Posterior cingulate gyrus (tissue), 11 donors: ENCODE data around the gene CEACAM8.
"Not testable (repeated sequence)": the region's sequence is repeated elsewhere in the genome, so short reads cannot be mapped to it uniquely, and the experiment has no call there.

ENCODE experiments used
- DNase-seq, 10 donors: peaks; one replicate each; pipeline versions ENCODE4 v3.0.0 to v3.0.0-alpha.2; 2020 to 2021; ENCODE audit warnings: mixed read lengths in 3 of 10
- intact Hi-C: fragments of 100-400 bp; cut with DNase I; formaldehyde crosslinking; loops from one replicate; pipeline ENCODE4 v1.15.1; 2023

Gene CEACAM8

DNA sequence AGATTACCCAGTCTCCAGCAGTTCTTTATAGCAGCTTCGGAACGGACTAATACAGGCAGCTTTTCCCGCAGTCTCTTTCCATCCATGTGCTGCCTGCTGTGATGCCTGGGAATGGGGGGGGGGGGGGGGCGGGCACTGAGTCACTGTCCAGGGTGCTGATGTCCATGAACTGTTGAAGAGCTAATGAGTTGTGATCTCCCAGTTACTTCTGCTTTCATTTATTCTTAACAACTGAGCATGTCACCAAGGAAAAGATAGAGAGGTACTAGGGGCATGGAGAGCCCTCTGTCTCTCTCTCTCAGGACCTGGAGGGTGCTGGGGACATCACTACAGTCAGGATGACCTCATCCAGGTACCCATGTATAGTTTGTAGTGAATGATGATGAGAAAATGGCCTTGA lies 46.2 kb downstream of the CEACAM8 start:
- intact Hi-C loops: no loop called here
- DNase-seq: no peak

- intact Hi-C loops: no loop called here
- no peak for DNase-seq
These were observed 46.8 kb downstream of the CEACAM8 start for GRCh38 chr19:42547929-42548328.

DNA sequence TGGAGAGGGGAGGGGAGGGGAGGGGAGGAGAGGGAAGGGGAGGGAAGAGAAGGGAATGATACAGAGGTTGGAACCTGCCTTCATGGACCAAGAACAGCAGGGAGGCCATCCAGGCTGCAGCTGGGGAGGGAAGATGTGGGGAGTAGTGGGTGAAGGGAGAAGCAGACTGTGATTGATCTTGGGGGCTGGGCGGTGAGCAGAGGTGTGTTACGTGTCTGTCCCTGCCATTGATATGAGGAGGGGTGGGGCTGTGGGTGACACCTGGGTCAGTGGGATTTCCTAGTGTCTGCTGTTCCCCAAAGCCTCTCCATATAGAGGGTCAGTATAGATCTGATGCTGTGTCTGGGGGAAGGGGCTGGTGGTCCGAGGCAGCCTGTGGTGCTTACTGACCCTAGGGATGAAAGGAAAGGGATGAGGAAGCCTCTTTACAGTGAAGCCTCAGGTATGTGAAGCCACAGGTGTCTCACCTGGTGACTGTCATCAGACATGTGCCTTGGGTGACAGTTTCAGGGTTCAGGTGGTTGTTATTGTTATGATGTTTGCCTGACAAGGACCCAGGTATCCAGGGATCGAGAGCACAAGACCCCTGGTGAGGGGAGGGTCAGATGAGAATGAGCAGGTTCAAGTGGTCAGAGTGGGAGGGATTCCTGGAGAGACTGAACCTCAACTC lies 47.8 kb downstream of the CEACAM8 start:
- no peak for DNase-seq
- intact Hi-C loops: no loop called here

DNA sequence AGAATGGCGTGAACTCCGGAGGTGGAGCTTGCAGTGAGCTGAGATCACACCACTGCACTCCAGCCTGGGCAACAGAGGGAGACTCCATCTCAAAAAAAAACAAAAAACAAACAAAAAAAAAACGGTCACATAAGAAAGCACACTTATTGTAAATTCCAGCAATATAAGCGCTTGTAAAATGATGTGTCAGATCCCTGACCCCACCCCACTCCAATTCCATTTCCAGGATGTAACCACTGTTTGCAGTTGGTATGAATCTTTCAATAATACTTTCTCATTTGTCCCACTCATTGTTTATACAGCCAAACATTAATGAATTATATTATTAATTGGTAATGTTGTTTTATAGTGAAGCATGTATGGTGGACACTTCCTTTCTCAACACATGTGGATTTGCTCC lies 50.6 kb downstream of the CEACAM8 start:
- intact Hi-C loops: no loop called here
- no peak for DNase-seq

DNA sequence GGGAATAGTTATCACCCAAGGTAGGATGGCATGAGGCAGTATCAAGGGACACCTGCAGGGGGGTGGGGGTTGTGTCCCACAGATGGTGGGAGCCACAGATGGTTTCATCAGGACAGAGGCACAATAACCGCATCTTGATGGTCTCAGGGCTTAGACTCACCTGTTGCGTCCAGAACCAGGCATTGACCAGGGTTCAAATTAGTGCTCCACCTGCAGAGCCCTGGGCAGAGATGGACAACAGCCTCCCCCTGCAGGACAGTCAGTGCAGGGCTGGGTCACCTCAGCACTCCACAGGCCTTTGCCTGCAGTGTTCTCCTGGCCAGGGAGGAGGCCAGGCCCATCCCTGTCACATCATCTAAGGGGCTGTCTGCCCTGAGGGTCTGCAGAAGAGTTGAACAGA lies 51.9 kb downstream of the CEACAM8 start:
- DNase-seq: no peak
- intact Hi-C loops: no loop called here

GRCh38 chr19:42540071-42540553 lies 54.6 kb downstream of the CEACAM8 start:
- no peak for DNase-seq
- intact Hi-C loops: no loop called here

DNA sequence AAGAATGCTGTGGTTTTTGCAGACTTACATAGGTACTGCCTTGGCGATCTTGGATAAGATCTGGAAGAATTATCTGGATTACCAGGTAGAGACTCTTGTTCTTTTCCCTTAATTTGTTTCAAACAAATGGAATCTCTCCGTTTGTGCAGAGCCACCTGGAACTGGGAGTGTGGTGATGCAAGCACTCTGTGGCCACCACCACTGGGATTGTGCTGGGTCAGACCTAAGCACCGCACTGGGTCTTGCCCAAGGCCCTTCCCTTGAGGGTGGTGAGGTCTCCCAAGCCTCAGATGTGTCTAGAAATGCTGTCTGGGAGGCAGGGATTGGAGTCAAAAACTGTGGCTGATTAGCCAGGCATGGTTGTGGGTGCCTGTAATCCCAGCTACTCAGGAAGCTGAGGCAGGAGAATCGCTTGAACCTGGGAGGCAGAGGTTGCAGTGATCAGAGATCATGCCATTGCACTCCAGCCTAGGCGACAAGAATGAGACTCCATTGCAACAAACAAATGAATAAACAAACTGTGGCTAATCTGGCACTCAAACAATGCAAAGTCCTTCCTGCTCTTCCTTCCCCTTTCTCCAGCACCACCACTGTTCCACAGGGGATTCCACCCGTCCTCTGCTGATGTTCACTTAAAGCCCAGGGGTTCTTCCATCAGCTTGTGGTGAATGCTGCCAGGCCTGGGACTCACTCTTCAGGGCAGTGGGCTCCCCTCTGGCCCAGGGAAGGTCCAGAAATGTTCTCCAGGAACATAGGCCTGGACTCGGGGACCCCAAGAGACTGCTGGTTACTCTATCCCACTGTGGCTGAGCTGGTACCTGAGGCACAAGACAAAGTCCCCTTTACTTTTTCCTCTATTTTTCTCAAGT lies 55.6 kb downstream of the CEACAM8 start:
- DNase-seq: no peak
- intact Hi-C loops: no loop called here

- intact Hi-C loops, DNase-seq: not testable (repeated sequence)
These were observed 59.4 kb downstream of the CEACAM8 start for GRCh38 chr19:42535276-42535675.

DNA sequence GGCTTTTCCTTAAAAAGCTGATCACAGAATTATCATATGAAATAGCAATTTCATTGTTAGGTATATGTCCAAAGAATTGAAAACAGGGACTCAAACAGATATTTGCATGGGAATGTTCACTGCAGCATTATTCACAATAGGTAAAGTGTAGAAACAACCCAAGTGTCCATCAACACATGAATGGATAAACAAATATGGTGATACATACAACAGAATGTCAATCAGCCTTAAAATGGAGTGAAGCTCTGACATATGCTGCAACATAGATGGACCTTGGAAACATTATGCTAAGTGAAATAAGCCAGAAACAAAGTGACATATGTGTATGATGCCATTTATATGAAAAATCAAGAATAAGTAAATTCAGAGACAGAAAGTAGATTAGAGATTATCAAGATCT lies 60.3 kb downstream of the CEACAM8 start:
- intact Hi-C loops: no loop called here
- no peak for DNase-seq

DNA sequence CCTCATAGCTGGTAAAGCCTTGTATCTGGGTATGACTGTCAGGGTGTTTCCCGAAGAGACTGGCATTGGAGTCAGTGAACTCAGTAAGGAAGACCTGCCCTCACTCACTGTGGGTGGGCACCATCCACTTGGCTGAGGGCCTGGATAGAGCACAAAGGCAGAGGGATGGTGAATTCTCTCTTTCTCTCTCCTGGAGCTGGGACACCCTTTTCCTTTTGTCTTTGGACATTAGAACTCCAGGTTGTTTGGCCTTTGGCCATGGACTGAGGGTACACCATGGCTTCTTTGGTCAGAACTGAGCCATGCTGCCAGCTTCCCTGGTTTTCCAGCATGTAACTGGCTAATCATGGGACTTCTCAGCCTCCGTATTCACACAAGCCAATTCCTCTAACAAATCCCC lies 61.8 kb downstream of the CEACAM8 start:
- intact Hi-C loops: no loop called here
- no peak for DNase-seq

GRCh38 chr19:42531313-42531712 lies 63.4 kb downstream of the CEACAM8 start:
- intact Hi-C loops: no loop called here
- DNase-seq: no peak
